K562 (cell line): ENCODE results near the gene FYB1. TPM values are rescaled to one million over a fixed set of nuclear protein-coding genes. Genes with fewer than 3 reads are reported as not detected.

Experiments
- DPF2 ChIP-seq: fragments of 450-650 bp; IDR thresholded peaks from 2 replicates; pipeline ENCODE4 v1.6.1; 2016
- FOXP1 ChIP-seq: sonication (generic); formaldehyde crosslinking; IDR thresholded peaks from 2 replicates; pipeline ENCODE4 v1.8.0; 2022; ENCODE audit warnings: mild to moderate bottlenecking, missing genetic modification reagents
- FUS ChIP-seq: fragments of 200-400 bp; formaldehyde crosslinking; optimal IDR thresholded peaks from 2 replicates; pipeline ENCODE3; 2017; ENCODE audit warnings: low read depth, low read length
- GABPB2 ChIP-seq: fragments of 250-450 bp; sonication (Bioruptor Pico); conservative IDR thresholded peaks from 2 replicates; pipeline ENCODE4 v1.5.1; 2021; ENCODE audit warnings: mild to moderate bottlenecking
- HMGN3 ChIP-seq: IDR thresholded peaks from 2 replicates; pipeline ENCODE4 v1.6.1; 2011; ENCODE audit warnings: borderline replicate concordance, low read depth, mild to moderate bottlenecking, mixed read lengths, low read length; ENCODE audit not compliant: insufficient read length; ENCODE audit errors: extremely low read depth
- JUNB ChIP-seq: fragments of 450-650 bp; formaldehyde crosslinking; conservative IDR thresholded peaks from 2 replicates; pipeline ENCODE4 v1.4.0; 2020; ENCODE audit warnings: mild to moderate bottlenecking
- KLF10 ChIP-seq: fragments of 250-450 bp; sonication (Bioruptor Pico); IDR thresholded peaks from 2 replicates; pipeline ENCODE4 v1.6.1; 2021; ENCODE audit warnings: matching md5 sums
- LCOR ChIP-seq: sonication (generic); formaldehyde crosslinking; IDR thresholded peaks from 2 replicates; pipeline ENCODE4 v1.8.0; 2022; ENCODE audit warnings: mild to moderate bottlenecking, missing genetic modification reagents
- MCM7 ChIP-seq, 2 experiments: fragments of 450-650 bp; IDR thresholded peaks; 2 replicates each; pipeline ENCODE4 v1.6.1; 2016 to 2018
- SMAD1 ChIP-seq: fragments of 150-350 bp; IDR thresholded peaks from 2 replicates; pipeline ENCODE4 v1.6.1; 2014; ENCODE audit warnings: low read length, low read depth; ENCODE audit not compliant: partially characterized antibody
- SMC3 ChIP-seq: conservative IDR thresholded peaks from 2 replicates; pipeline ENCODE4 v1.6.1; 2011; ENCODE audit warnings: low read depth, low read length, improper control_type of control experiment; ENCODE audit not compliant: insufficient read depth
- SNIP1 ChIP-seq: fragments of 450-650 bp; IDR thresholded peaks from 2 replicates; pipeline ENCODE4 v1.7.1; 2017; ENCODE audit warnings: low read depth, mild to moderate bottlenecking
- SUPT5H ChIP-seq: fragments of 450-650 bp; IDR thresholded peaks from 2 replicates; pipeline ENCODE4 v1.6.1; 2016
- XRCC3 ChIP-seq: fragments of 450-650 bp; IDR thresholded peaks from 2 replicates; pipeline ENCODE4 v1.6.1; 2017; ENCODE audit warnings: mild to moderate bottlenecking, moderate library complexity
- ZBED1 ChIP-seq: IDR thresholded peaks from 2 replicates; pipeline ENCODE4 v1.6.1; 2014
- ZNF121 ChIP-seq: sonication (generic); formaldehyde crosslinking; conservative IDR thresholded peaks from 2 replicates; pipeline ENCODE4 v1.8.0; 2022; ENCODE audit warnings: missing genetic modification reagents
- ZSCAN32 ChIP-seq: fragments of 450-650 bp; formaldehyde crosslinking; IDR thresholded peaks from 2 replicates; pipeline ENCODE4 v1.4.0; 2020; ENCODE audit warnings: mild to moderate bottlenecking, moderate library complexity
- polyA plus RNA-seq, 8 experiments: library from polyadenylated mRNA; depleted of rRNA in 4 of 8; stranded (reverse) in 5 of 8; unstranded in 3 of 8; fragments of >200 nt; fragmentation: Nextera tagmentation in 2 of 8; fragmentation: Illumina TruSeq in 1 of 8; extraction: Ambion mirVana in 2 of 8; extraction: Trizol in 1 of 8; gene quantifications; 2 replicates each; pipeline versions ENCODE4 v1.2.1 to v1.2.3, GENCODE V29; 2011 to 2014; ENCODE audit warnings: inconsistent platforms in 1 of 8, missing spikeins in 1 of 8
- total RNA-seq, 7 experiments: library from RNA; depleted of rRNA in 6 of 7; stranded (reverse); fragments of >200 nt in 6 of 7; fragmentation: Illumina TruSeq in 2 of 7; extraction: Trizol in 2 of 7; gene quantifications; 2 replicates each; pipeline versions ENCODE4 v1.2.1 to v1.2.3, GENCODE V29; 2011 to 2021; ENCODE audit warnings: low replicate concordance in 1 of 7
- TF ChIP-seq, protein P1 (sequence below): sonication (generic); formaldehyde crosslinking; IDR thresholded peaks from 2 replicates; pipeline ENCODE4 v1.8.0; 2022; ENCODE audit warnings: mild to moderate bottlenecking, missing genetic modification reagents
- TF ChIP-seq, protein P2 (sequence below), 2 experiments: fragments of 450-650 bp in 1 of 2; sonication (generic) in 1 of 2; formaldehyde crosslinking in 1 of 2; IDR thresholded peaks; 2 replicates each; pipeline versions ENCODE4 v1.7.1 to v1.9.0; 2016 to 2022; ENCODE audit warnings: inconsistent platforms in 1 of 2, mild to moderate bottlenecking in 1 of 2, missing genetic modification reagents in 1 of 2

Gene FYB1
- total and polyA plus RNA-seq, 9 of the 15 experiments (the other 6 are each of a cell fraction or from before 2014, with no cell fraction given) = 4.7 to 31.5 (median 9.7) TPM

DNA sequence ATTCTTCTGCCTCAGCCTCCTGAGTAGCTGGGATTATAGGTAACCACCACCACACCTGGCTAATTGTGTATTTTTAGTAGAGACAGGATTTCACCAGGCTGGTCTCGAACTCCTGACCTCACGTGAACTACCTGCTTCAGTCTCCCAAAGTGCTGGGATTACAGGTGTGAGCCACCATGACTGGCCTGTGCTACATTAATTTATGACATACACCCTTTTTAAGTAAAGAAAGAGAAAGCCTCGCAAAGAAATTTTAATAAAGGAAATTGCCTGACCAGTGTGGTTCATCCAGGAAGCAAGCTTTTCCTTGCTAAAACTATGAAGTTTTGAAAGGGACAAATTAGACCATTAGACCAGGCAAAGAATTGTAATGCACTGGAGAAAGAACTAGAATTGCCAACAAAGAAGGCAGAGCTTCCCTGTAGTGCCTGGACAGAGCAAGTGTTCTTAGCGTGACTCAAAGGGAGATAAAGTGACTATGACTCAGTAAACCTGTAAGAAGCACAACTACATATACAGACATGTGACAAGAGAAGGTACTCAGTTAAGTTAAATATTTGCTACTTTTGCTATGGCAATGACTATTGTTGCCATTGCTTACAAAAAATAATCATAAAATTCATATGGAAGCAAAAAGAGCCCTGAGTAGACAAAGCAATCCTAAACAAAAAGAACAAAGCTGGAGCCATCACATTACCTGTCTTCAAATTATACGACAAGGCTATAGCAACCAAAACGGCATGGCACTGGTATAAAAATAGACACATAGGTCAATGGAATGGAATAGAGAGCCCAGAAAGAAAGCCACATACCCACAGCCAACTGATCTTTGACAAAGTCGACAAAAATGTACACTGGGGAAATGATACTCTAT is 54.6 kb downstream of the FYB1 start (continued):
- TF ChIP-seq SNIP1 = no peak
- no peak for TF ChIP-seq XRCC3
- no peak for TF ChIP-seq ZNF121
- TF ChIP-seq FUS = no peak
- no peak for TF ChIP-seq SMAD1
- TF ChIP-seq KLF10 = no peak
- no peak for TF ChIP-seq FOXP1 (CRISPR knock-in tag)
- TF ChIP-seq JUNB (CRISPR knock-in tag) = no peak; the same call in 1 of the 2 replicates
- no peak for TF ChIP-seq GABPB2 (CRISPR knock-in tag)
- no peak for TF ChIP-seq SMC3
- TF ChIP-seq, protein P1, sequence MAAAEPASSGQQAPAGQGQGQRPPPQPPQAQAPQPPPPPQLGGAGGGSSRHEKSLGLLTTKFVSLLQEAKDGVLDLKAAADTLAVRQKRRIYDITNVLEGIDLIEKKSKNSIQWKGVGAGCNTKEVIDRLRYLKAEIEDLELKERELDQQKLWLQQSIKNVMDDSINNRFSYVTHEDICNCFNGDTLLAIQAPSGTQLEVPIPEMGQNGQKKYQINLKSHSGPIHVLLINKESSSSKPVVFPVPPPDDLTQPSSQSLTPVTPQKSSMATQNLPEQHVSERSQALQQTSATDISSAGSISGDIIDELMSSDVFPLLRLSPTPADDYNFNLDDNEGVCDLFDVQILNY (CRISPR knock-in tag) = no peak
- no peak for TF ChIP-seq ZSCAN32 (CRISPR knock-in tag)
- TF ChIP-seq SUPT5H = no peak
- TF ChIP-seq MCM7 (IDR thresholded peaks at IDR 0.05) = no peak
- no peak for TF ChIP-seq ZBED1
- peak; percentile 94 for TF ChIP-seq DPF2
- no peak for TF ChIP-seq LCOR (CRISPR knock-in tag)
- TF ChIP-seq HMGN3 = no peak
- TF ChIP-seq, protein P2, sequence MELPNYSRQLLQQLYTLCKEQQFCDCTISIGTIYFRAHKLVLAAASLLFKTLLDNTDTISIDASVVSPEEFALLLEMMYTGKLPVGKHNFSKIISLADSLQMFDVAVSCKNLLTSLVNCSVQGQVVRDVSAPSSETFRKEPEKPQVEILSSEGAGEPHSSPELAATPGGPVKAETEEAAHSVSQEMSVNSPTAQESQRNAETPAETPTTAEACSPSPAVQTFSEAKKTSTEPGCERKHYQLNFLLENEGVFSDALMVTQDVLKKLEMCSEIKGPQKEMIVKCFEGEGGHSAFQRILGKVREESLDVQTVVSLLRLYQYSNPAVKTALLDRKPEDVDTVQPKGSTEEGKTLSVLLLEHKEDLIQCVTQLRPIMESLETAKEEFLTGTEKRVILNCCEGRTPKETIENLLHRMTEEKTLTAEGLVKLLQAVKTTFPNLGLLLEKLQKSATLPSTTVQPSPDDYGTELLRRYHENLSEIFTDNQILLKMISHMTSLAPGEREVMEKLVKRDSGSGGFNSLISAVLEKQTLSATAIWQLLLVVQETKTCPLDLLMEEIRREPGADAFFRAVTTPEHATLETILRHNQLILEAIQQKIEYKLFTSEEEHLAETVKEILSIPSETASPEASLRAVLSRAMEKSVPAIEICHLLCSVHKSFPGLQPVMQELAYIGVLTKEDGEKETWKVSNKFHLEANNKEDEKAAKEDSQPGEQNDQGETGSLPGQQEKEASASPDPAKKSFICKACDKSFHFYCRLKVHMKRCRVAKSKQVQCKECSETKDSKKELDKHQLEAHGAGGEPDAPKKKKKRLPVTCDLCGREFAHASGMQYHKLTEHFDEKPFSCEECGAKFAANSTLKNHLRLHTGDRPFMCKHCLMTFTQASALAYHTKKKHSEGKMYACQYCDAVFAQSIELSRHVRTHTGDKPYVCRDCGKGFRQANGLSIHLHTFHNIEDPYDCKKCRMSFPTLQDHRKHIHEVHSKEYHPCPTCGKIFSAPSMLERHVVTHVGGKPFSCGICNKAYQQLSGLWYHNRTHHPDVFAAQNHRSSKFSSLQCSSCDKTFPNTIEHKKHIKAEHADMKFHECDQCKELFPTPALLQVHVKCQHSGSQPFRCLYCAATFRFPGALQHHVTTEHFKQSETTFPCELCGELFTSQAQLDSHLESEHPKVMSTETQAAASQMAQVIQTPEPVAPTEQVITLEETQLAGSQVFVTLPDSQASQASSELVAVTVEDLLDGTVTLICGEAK (IDR thresholded peaks at IDR 0.05) = no peak
- TF ChIP-seq, protein P2 (CRISPR knock-in tag; IDR thresholded peaks at IDR 0.05) = no peak
